ENCODE data around the gene MRC1. TPM values are rescaled to one million over a fixed set of nuclear protein-coding genes. Genes with fewer than 3 reads are reported as not detected.
"Not testable (repeated sequence)": the region's sequence is repeated elsewhere in the genome, so short reads cannot be mapped to it uniquely, and the experiment has no call there.

The MRC1 gene
- total and polyA plus RNA-seq, 2 of the 13 experiments (the other 11 are each of a cell fraction or from before 2014, with no cell fraction given) = not detected

- TF ChIP-seq ZNF766 (CRISPR knock-in tag; IDR thresholded peaks at IDR 0.05; ENCODE audit: borderline replicate concordance) (no peak), RORA (CRISPR knock-in tag; IDR thresholded peaks at IDR 0.05) (no peak), ZUFSP (CRISPR knock-in tag; IDR thresholded peaks at IDR 0.05; ENCODE audit: borderline replicate concordance) (no peak), ATM (IDR thresholded peaks at IDR 0.05; ENCODE audit: borderline replicate concordance) (no peak), MBNL3 (CRISPR knock-in tag; conservative IDR thresholded peaks at IDR 0.05) (no peak), YEATS2 (CRISPR knock-in tag; IDR thresholded peaks at IDR 0.05; ENCODE audit: borderline replicate concordance) (no peak), ZNF883 (CRISPR knock-in tag; IDR thresholded peaks at IDR 0.05; ENCODE audit: not compliant biosample characterization) (no peak), MAF1 (CRISPR knock-in tag; IDR thresholded peaks at IDR 0.05; ENCODE audit: borderline replicate concordance) (no peak)
Measured at GRCh38 chr10:17943033-17943745, 134.0 kb downstream of the MRC1 start (continued).

GRCh38 chr10:17950269-17950668, 141.1 kb downstream of the MRC1 start:
- H3K4me3 ChIP-seq (replicated peaks in 1 of 3; ENCODE audit: insufficient read depth in 1 of 3, low read depth in 2 of 3, low read length in 3 of 3); H3K4me2 ChIP-seq (ENCODE audit: low read depth, low read length); H3K4me1 ChIP-seq (ENCODE audit: insufficient read depth, low read length); H3K9me3 ChIP-seq (ENCODE audit: low read length); H4K20me1 ChIP-seq (ENCODE audit: insufficient read depth, low read length); H3K27ac ChIP-seq (ENCODE audit: extremely low read length, insufficient read depth, low read length); POLR2A ChIA-PET; ATAC-seq; DNase-seq (ENCODE audit: low spot score); H3K9ac ChIP-seq (ENCODE audit: insufficient read depth, low read depth, low read length); intact Hi-C loops (cut with micrococcal nuclease; ENCODE audit: unreplicated experiment); FAIRE-seq; H3K36me3 ChIP-seq (replicated peaks in 1 of 2; ENCODE audit: control insufficient read depth in 1 of 2, insufficient read depth in 2 of 2, low read length in 2 of 2); BruUV-seq (replicated peaks); CTCF ChIA-PET (ENCODE audit: low intra/inter-chr PET ratio, low total read pairs); H3K79me2 ChIP-seq (ENCODE audit: insufficient read depth, low read length); in situ Hi-C loops (cut with HindIII; ENCODE audit: extremely low pct_ligation_motif_present, low pct_unique_long_range_greater_than_20kb); H2AFZ ChIP-seq (ENCODE audit: low read length); H3K27me3 ChIP-seq (ENCODE audit: control insufficient read depth in 1 of 2, insufficient read depth in 2 of 2, low read length in 2 of 2): not testable (repeated sequence)
- 22% methylated on average over 6 of the region's 7 CpGs for WGBS (ENCODE audit: low lambda C conversion rate)

Measured in HepG2 (cell line).